GM18519 (cell line): Measurements from ENCODE around the gene ELAPOR2.
"Not testable (repeated sequence)": the region's sequence is repeated elsewhere in the genome, so short reads cannot be mapped to it uniquely, and the experiment has no call there.

Source experiments
- ATAC-seq: cut with Tn5 transposase; IDR thresholded peaks from one replicate; pipeline ENCODE4 v1.9.1; 2021; ENCODE audit warnings: mild to moderate bottlenecking, moderate library complexity; ENCODE audit not compliant: unreplicated experiment, low FRiP score

The ELAPOR2 gene, protein sequence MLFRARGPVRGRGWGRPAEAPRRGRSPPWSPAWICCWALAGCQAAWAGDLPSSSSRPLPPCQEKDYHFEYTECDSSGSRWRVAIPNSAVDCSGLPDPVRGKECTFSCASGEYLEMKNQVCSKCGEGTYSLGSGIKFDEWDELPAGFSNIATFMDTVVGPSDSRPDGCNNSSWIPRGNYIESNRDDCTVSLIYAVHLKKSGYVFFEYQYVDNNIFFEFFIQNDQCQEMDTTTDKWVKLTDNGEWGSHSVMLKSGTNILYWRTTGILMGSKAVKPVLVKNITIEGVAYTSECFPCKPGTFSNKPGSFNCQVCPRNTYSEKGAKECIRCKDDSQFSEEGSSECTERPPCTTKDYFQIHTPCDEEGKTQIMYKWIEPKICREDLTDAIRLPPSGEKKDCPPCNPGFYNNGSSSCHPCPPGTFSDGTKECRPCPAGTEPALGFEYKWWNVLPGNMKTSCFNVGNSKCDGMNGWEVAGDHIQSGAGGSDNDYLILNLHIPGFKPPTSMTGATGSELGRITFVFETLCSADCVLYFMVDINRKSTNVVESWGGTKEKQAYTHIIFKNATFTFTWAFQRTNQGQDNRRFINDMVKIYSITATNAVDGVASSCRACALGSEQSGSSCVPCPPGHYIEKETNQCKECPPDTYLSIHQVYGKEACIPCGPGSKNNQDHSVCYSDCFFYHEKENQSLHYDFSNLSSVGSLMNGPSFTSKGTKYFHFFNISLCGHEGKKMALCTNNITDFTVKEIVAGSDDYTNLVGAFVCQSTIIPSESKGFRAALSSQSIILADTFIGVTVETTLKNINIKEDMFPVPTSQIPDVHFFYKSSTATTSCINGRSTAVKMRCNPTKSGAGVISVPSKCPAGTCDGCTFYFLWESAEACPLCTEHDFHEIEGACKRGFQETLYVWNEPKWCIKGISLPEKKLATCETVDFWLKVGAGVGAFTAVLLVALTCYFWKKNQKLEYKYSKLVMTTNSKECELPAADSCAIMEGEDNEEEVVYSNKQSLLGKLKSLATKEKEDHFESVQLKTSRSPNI

DNA sequence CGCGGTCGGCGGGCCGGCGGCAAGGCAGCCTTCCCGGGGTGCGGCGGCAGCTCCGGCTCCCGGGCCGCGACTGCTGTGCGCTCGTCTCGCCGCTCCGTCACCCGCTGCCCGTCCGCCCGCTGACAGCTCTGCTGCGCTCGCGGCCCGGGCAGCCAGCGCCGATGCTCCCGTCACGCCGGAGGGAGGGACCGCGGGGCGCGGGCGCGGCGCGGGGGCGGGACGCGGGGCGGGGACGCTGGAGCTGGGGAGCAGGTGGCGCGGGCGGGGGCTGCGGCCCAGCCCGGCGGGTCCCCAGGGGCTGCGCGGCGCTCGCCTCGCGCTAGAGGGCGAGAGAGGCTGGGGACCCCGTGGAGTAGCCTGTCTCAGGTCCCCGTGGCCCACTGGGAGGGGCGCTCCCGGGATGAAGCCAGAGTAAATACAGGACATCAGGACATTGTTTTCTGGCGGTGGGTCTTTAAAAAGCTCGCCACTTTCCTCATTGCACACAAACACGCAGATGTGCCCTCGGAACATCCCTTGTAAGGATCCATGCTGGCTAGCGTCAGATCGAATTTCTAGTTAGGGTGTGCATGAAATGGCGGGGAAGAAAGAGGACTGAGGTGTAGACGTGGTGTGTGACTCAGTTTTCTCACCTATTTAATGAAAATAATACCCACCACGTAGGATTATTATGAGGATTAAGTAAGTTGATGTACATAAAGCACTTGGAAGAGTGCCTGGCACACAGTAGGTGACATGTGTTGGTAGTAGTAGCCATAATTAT, at the start of gene ELAPOR2:
Gene ELAPOR2 (minus strand): TSS at position 130 of the 763 bp plus-strand sequence. CDS start 141 bp downstream, outside the sequence.
- ATAC-seq, result peak; percentile 94

DNA sequence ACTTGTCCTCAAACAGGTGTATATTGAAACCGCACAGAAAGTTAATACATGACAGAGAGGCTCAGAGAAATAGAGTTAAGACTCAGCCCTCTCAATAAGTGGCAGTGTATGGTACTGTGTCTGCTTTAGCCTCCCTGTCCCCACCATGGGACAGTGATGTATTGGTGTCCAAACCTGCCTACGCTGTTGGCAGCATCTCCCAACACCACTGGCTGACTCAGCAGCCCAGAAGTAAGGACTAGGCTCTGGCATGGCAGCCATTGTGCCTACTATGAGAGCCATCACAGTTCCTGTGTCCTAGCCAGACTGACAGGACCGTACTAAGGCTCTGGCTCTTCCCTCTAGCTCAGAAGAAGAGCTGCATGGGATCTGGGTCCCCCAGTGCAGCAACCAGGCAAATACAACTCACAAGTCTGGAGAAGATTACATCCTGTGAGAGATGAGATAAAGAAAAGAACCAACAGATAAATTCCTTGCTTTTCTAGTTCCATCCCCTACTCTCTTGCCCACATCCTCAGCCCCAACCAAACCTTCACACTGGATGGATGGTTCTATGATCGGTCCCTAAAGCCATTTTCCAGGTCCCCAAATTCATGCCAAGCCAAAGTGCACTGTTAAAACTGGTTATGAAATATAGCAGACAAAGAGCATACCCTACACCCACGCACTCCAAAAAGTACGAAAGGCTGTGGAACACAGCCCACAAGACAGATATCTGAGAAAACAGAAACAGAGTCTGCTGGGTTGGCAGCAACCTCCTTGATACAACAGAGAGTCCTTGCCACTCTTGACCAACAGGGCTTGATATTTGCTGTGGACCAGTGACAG, 48.7 kb upstream of the ELAPOR2 start:
- ATAC-seq, result no peak

DNA sequence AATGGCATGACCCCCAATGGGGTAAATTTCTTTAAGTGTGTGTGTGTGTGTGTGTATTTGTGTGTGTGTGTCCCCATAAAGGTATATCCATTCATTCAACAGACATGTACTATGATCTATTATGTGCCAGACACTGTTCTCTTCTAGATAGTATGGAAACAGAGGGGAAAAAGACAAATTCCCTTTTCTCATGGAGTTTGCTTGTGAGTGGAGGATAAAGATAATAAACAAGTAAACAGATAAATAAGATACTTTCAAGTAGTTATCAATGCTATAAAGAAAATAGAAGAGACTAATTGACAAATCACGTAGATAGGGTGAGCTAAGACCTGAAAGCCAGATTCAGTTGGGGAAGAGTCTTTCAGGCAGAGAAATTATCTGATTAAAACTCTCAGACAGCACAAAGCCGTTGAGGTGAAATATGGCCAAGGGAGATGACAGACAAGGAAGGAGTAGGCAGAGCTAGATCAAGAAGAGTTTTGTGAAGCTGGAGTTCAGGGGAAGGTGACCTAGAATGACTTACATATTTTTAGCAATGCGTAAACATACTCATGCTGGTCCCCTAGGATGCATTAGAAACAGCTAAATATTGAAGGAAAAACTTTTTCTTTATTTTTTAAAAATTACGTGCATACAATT, 47.6 kb upstream of the ELAPOR2 start:
- ATAC-seq, result no peak

DNA sequence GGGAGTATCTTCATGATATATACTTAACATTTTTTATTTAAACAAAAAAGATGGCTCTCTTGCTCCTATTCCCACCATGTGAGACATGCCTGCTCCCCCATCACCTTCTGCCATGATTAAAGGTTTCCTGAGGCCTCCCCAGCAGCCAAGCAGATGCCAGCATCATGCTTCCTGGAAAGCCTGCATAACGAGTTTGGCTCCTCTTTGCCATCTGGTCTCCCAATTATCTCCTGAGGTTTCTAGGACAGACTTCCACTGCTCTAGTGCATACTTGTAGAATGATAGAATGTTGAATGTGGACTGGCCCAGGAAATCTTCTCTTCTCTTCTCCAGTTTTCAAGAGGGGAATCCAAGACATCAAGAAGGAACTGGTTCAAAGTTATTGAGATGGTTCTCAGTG, 45.9 kb upstream of the ELAPOR2 start:
- ATAC-seq, result no peak

DNA sequence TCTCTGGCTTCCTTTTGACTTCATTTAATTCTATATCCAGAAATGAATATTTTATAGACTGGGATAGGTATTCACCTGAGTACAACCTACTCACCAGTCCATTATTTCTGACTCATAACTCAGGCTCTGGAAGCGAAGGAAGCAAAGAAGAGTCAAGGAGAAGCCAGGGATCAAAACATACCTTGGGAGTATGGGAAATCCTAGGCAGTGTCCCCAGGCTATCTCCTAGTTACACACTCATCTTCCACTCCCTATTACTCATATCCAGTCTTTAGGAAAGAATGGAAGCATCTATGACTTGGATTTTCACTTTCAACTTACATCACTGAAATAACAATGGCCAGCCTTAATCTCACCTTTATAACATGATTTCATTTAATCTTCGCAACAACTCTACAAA, 40.9 kb upstream of the ELAPOR2 start:
- no peak for ATAC-seq

DNA sequence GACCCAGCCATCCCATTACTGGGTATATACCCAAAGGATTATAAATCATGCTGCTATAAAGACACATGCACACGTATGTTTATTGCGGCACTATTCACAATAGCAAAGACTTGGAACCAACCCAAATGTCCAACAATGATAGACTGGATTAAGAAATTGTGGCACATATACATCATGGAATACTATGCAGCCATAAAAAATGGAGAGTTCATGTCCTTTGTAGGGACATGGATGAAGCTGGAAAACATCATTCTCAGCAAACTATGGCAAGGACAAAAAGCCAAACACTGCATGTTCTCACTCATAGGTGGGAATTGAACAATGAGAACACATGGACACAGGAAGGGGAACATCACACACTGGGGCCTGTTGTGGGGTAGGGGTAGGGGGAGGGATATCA, 37.9 kb upstream of the ELAPOR2 start:
- ATAC-seq, result not testable (repeated sequence)

DNA sequence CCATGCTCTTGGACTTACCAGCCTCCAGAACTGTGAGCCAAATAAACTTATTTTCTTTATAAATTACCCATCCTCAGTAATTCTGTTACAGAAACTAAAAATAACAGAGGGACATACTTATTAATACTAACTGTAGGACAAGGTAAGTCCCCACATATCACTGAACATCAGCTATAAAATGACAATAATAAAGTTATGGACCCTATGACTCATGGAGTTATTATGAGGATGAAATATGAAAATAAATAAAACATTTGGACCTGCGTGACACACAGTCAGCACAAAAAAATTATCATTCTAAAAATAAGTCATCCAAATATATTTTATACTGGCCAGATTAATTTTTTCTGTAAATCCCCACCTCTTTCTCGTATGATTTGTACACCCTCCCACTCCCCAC, 34.9 kb upstream of the ELAPOR2 start:
- no peak for ATAC-seq

DNA sequence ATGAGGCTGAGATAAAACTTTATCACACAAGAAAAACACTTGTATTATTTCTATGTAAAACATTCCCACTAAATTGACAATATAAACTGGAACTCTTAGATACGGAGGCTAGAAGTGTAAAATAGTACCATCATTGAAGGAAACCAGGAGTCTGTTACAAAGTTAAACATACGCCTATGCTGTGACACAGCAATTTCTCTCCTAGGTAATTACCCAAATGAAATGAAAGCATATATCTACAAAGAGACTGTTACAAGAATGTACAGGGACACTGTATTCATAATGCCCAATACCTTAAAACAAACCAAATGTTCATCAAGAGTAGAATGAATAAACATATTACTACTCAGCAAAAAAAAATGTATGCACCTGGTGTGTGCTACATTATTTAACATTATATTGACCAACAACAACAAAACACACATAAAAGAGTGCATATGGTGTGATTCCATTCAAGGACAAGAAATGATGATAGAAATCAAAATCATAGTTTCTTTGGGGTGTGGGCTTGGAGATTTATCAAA, 33.2 kb upstream of the ELAPOR2 start:
- no peak for ATAC-seq

DNA sequence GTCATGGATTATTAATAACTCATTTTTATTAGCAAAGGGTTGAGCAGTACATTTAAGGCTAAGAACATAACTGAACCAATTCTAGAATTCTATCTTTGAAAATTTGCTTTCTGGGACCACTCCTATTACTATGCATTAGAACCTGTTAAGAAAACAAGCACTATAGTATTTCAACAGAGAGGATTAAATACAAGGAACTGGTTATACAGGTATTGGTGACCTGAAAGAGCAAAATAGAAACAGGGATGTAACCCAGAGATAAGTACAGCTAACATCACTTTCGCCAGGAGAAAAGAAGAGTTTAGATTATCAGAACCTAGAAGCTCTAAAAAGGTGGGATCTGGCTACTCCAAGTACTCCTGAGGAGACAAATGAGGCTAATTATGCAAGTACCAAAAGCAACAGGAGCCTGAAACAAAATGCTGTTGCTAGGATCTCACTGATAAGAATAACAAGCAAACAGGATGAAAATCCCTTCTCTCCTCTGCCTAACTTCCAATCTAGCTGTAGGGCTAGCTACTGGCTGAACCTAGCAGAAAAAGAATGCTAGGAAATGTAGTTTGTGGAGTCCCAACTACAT, 32.1 kb upstream of the ELAPOR2 start:
- no peak for ATAC-seq

DNA sequence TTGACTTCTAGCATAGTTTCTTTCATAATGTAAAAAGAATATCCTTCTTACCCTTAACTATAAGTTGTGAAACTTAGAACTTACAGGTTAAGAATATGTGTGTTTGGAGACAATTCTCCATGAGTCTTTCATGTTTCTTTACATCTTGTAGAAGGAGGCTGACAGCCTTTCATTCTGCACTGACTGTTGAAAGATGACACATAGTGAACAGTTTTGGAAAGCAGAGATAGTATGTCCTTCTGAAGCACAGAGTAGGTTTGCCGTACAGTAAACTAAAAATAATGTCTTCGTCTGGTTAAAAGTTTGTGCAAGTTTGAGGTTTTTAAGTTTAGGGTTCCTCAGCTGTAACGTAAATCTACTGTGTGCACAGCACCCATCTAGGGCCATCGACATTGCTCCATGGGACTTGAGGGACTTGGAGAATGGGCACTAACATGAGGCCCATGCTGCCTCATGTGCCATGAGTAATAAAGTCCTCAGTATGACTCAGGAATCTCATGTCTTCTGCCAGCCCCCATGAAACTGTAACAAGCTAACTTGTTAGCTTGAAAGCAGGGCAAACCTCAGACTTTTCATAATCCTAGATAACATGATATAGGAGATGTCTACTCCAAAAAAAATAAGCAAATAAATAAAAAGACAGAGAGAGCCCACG, 24.5 kb upstream of the ELAPOR2 start:
- ATAC-seq, result no peak

DNA sequence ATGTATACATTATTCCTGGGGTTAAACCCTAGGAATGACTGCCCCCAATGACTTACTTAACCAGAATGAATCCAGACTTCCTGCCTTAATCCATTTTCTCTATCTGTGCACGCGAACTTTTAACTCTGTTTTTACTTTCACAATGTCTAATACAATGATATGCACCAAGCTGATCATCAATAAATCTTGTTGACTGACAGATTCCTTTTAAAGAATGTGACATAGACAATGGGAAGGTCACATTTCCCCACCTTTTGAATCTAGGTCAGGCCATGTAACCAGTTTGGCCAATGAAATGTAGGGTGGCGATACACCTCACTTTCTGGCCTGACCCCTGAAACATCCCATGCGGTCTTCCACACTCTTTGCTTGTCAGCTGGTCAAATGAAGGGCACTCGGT, 23.2 kb upstream of the ELAPOR2 start:
- no peak for ATAC-seq

DNA sequence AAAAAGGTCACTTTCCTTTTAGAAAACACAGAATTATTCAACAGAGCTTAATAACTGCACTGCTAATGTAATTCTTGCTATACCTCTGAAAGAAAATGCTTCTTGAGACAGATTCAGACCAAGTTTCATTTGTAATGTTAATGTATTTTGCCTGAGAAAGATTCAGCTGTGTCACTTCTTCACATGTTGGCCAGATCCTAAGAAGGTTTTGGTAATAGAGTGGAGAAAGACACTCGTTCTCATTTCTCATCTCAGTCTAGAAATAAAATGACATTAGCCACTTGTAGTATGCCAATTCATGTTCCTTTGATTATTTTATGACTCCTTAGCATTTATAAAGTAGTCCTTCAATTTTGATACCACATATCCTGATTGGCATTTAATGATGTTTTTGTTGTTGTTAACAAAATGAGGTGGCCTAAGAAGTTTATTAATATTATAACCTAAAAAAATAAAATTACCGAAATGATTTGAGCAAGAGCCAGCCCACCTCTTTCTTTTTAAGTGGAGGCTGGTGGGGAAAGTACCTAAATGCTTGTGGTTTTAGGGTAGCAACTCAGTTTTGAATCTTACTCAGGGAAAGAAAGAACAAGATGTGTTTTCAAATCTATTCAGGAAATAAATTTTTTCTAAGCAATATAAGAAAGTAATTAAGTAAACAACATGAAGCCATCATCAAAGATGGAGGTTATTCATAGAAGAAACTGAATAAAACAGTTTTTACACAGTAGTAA, 16.4 kb upstream of the ELAPOR2 start:
- ATAC-seq, result peak; percentile 70

DNA sequence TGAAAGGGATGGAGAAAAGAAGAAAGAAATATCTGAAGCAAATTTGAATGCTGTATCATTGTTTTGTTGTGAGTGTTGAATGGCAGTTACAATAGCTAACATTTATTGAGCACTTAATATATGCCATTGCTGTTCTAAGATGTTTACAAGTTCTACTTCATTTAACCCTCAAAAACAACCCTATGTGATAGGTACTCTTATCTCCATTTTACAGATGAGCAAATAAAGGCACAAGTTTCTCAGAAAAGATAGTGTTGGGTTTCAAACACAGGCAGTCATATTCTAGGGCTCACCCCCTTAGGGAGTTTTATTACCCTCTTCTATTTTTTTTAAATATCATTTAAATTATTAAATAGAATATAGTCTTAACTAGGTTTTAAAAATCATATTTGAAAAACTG, 8.3 kb upstream of the ELAPOR2 start:
- no peak for ATAC-seq

DNA sequence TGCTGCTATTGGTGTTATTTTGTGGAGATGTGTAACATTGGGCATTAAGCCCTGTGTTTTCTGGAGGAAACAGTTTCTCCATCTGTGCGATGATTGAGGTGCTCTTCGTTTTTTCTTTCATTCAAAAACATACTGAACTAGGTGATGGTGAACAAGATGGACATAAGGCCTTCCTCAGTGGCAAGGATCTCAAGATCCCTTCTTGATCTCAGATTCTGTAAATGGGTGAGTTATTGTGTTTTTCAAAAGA, 759 bp upstream of the ELAPOR2 start:
- ATAC-seq, result no peak

DNA sequence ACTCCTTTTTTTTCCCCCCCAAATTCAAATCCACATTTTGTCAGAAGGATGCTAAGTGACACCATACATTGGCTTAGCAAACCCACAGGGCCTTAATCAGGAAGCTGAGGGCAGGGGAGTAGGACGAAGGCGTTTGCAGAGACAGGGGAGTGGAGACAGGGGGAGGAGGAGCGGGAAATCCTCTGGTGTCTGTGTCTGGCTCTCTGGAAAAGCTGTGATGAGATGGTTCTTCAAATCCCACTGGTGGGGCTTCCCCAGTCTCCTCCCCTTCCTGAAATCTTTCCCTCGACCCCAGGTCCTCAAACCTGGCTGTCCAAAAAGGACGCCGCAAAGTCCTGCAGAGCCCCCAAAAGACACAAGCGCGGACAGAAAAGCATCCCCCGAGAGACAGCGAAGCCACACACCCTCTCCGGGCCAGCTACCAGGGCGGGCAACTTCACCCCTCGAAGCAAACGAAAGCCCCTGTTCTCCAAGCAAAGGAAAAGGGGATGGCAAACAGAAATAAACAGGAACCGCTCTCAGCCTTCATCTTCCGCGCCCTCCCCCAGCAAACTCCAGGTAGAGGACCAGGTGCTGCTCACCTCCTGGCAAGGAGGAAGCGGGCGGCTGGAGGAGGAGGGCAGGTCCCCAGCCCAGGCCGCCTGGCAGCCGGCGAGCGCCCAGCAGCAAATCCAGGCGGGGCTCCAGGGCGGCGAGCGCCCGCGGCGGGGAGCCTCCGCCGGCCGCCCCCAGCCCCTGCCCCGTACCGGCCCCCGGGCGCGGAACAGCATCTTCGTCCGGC, 520 bp downstream of the ELAPOR2 start:
- no peak for ATAC-seq

DNA sequence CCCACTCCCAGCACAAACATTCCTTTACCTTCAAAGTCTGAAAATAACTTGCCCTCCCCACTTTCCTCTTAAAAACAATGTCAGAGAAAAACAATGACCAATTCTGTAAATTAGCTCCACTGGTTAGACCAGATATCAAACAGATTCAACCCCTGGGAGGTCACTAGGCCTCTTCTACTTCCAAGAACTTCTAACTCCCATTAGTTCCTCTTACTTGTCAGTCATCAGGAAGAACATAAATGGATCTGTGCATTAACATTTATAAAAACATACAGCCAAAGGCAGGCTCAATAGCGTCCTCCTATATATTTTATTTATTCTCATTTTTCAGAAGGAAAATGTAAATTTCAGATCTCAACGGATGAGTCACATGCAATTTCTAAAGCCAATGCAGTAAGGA, 2.2 kb downstream of the ELAPOR2 start:
- no peak for ATAC-seq

DNA sequence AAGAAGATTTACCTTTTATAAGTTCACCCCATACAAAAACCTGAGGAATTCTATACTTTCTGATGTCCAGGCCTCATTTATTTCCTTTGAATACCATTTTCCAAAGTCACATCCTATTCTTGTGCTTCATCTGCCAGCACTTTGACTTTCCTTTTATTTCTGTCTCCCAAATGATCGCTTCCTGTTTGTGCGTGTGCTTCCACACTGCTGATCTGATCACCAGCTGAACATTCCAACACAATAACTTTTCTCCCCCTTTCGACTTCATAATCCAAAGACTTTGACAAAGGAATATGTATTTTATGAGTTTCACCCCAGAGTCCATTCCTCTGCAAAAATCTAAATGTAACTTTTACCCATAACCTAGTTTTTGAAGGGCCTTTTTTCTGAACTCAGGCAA, 3.1 kb downstream of the ELAPOR2 start:
- no peak for ATAC-seq
